Measurements from ENCODE around the gene ITIH1. TPM values are rescaled to one million over a fixed set of nuclear protein-coding genes. Genes with fewer than 3 reads are reported as not detected.

ITIH1 gene
- total RNA-seq, 1 donor from 2014 or later = 0.80 TPM

DNA sequence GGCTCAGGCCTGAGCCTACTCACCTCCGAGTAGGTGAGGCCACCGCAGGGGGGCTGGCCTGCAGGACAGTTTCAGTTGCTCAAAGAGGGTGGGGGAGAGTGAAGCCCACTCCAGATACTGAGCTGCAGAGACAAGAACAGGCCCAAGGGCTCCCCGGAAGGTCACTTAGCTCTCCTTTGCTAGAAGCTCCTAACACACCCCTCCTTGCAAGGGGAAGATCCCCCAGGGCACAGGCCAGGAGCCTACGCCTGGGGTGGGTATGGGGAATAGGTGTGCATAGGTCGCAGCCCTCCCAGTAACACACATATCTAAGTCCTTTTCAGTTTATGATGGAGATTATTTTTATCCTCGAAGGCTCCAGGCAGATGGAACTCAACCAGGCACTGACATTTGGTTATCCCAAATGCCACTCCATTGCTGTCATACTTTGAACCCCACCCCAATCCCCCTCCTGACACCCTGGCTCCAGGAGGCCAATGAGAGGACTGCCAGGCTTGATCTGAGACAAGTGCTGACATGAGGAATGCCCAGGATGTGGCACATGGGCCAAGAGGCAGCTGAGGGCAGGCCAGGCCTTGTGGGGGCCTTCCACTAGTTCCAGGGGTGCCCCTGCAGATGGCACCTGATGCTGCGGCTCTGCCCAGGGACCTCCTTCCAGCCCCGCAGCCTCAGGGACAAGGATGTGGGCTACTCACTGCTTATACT lies 58.5 kb downstream of the ITIH1 start:
- ChIA-PET CTCF (no interaction called here), POLR2A (no interaction called here)
- TF ChIP-seq, protein P1, sequence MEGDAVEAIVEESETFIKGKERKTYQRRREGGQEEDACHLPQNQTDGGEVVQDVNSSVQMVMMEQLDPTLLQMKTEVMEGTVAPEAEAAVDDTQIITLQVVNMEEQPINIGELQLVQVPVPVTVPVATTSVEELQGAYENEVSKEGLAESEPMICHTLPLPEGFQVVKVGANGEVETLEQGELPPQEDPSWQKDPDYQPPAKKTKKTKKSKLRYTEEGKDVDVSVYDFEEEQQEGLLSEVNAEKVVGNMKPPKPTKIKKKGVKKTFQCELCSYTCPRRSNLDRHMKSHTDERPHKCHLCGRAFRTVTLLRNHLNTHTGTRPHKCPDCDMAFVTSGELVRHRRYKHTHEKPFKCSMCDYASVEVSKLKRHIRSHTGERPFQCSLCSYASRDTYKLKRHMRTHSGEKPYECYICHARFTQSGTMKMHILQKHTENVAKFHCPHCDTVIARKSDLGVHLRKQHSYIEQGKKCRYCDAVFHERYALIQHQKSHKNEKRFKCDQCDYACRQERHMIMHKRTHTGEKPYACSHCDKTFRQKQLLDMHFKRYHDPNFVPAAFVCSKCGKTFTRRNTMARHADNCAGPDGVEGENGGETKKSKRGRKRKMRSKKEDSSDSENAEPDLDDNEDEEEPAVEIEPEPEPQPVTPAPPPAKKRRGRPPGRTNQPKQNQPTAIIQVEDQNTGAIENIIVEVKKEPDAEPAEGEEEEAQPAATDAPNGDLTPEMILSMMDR (IDR thresholded peaks at IDR 0.05) = no peak
- intact Hi-C loops (cut with micrococcal nuclease) = no loop called here
- no peak overlapping the region for H3K4me3 Mint-ChIP-seq
- H3K27ac Mint-ChIP-seq = no peak overlapping the region
- no peaks in the 10 kb centered on the region for H3K4me1 Mint-ChIP-seq
- no peaks in the 10 kb centered on the region for H3K9me3 Mint-ChIP-seq
- no peak for DNase-seq
- H3K27me3 Mint-ChIP-seq = no peaks in the 10 kb centered on the region
- peaks cover 32% of the 10 kb centered on the region for H3K36me3 Mint-ChIP-seq (ENCODE audit: low read depth)
- ATAC-seq (ENCODE audit: low read depth) = no peak

DNA sequence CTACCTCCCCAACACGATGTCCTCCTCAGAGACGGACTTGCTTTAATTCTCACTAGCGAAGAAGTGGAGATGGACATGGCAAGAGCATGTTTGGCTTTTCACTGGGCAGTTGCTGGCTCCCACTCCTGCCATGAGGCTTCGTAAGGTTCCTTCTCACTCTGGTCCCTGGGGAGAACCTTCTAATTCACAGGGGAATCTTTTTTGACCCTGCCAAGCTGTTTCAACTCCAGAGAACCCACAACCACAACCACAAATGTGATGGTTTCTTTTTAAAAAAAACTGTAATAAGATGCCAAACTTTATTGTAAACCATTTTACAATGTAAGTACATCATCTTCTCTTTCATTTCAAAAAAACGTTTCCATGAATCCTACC lies 59.1 kb downstream of the ITIH1 start:
- CTCF ChIA-PET = no interaction called here
- no peak for ATAC-seq (ENCODE audit: low read depth)
- no peak overlapping the region for H3K27ac Mint-ChIP-seq
- intact Hi-C loops (cut with micrococcal nuclease) = no loop called here
- H3K36me3 Mint-ChIP-seq (ENCODE audit: low read depth) = peaks cover 38% of the 10 kb centered on the region
- H3K4me3 Mint-ChIP-seq = no peak overlapping the region
- TF ChIP-seq, protein P1 (IDR thresholded peaks at IDR 0.05) = no peak
- POLR2A ChIA-PET = no interaction called here
- H3K4me1 Mint-ChIP-seq = no peaks in the 10 kb centered on the region
- no peaks in the 10 kb centered on the region for H3K27me3 Mint-ChIP-seq
- no peaks in the 10 kb centered on the region for H3K9me3 Mint-ChIP-seq
- DNase-seq = no peak

DNA sequence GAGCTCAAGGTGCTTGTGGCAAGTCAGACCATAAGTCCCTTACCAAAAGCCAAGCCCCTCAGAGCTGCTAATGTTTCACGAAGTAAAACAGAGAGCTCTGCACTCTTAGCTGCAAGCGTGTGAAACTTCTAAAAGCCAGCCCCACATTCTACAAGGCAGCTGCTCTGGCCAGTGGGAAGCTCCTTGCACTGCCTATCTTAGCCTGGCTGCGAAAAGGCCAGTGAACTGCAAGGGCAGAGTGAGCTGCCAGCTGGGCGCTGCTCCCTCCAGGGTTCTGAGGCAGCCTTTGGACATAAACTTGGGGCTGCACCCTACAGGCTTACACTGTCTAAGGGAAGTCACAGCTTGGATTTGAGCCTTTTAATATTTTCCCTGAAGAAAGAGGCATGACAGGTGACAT lies 59.6 kb downstream of the ITIH1 start:
- no peak for DNase-seq
- CTCF ChIA-PET = no interaction called here
- Mint-ChIP-seq H3K4me1 (no peaks in the 10 kb centered on the region), H3K36me3 (ENCODE audit: low read depth) (peaks cover 43% of the 10 kb centered on the region), H3K4me3 (no peak overlapping the region), H3K27ac (no peak overlapping the region), H3K9me3 (no peaks in the 10 kb centered on the region), H3K27me3 (no peaks in the 10 kb centered on the region)
- ATAC-seq (ENCODE audit: low read depth) = no peak
- intact Hi-C loops (cut with micrococcal nuclease) = no loop called here
- TF ChIP-seq, protein P1 (IDR thresholded peaks at IDR 0.05) = no peak
- POLR2A ChIA-PET = no interaction called here

DNA sequence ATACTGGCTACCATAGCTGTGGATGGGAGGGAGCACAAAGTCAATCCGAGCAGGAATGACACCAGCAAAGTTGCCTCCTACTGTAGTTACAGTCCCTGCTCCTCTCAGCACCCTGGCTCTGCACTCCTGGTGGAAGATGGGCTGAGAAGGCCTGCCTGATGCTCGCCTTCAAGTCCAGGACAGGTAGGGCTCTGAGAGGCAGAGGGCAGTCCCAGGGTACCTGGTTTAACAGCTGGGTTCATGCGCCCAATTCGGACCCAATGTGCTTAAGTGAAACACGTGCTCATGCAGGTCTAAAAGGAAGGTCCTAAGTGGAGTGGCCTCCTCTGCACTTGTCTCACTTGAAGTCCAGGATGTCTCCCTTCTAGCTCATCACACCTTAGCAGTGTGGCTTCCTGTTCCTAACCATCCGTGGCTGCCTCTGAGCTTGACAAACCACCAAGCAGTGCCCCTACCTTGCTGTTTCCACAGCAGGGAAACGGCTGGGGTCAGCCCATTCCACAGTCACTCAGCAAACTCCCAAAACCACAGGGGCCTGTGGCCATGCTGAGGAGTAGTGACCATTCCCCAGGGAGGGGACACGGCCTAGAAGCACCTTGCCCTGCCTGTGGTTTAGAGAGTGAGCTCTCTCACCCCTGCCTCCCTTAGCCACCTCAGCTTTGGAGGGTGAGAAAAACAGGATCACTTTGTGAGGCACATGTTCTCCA lies 61.3 kb downstream of the ITIH1 start:
- H3K4me1 Mint-ChIP-seq = no peaks in the 10 kb centered on the region
- H3K4me3 Mint-ChIP-seq = no peak overlapping the region
- ATAC-seq (ENCODE audit: low read depth) (no peak), DNase-seq (no peak)
- H3K27me3 Mint-ChIP-seq = no peaks in the 10 kb centered on the region
- TF ChIP-seq, protein P1 (IDR thresholded peaks at IDR 0.05) = no peak
- no peak overlapping the region for H3K27ac Mint-ChIP-seq
- ChIA-PET CTCF (no interaction called here), POLR2A (no interaction called here)
- peaks cover 58% of the 10 kb centered on the region for H3K36me3 Mint-ChIP-seq (ENCODE audit: low read depth)
- no peaks in the 10 kb centered on the region for H3K9me3 Mint-ChIP-seq
- intact Hi-C loops (cut with micrococcal nuclease) = no loop called here

DNA sequence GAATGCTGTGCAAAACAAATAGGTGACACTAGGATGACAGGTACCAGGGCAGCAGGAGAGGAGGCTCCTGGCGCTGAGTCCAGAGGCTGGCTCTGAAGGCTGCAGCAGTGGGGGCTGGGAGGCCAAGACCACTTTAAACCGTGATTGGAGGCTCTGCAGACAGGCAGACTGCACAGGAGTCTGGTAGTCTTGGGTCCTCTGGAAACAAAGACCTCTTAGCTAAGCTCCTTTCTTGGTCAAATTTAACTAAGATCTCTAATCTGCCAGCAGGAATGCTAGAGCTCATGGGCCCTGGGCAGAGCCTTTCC lies 61.8 kb downstream of the ITIH1 start:
- no peak for DNase-seq
- no peak overlapping the region for H3K27ac Mint-ChIP-seq
- peaks cover 59% of the 10 kb centered on the region for H3K36me3 Mint-ChIP-seq (ENCODE audit: low read depth)
- no peak overlapping the region for H3K4me3 Mint-ChIP-seq
- ATAC-seq (ENCODE audit: low read depth) = no peak
- ChIA-PET POLR2A (no interaction called here), CTCF (no interaction called here)
- H3K9me3 Mint-ChIP-seq = no peaks in the 10 kb centered on the region
- no peaks in the 10 kb centered on the region for H3K27me3 Mint-ChIP-seq
- H3K4me1 Mint-ChIP-seq = no peaks in the 10 kb centered on the region
- intact Hi-C loops (cut with micrococcal nuclease) = no loop called here
- TF ChIP-seq, protein P1 (IDR thresholded peaks at IDR 0.05) = no peak

All from activated B cell treated with CpG ODN at 0.5 μM for 24 hours (primary cell).